Endodermal cell (in vitro differentiated cells): ENCODE results near the gene GABRB3. TPM values are rescaled to one million over a fixed set of nuclear protein-coding genes. Genes with fewer than 3 reads are reported as not detected.

Experiments used
- DNase-seq: peaks from one replicate; pipeline ENCODE4 v3.0.0-alpha.2; 2017
- H3K27ac ChIP-seq: 2 replicates; pipeline ENCODE4 v1.5.1; 2013; ENCODE audit warnings: mild to moderate bottlenecking, low read depth, low read length, moderate library complexity
- H3K27me3 ChIP-seq: 2 replicates; pipeline ENCODE4 v1.6.1; 2013; ENCODE audit warnings: mild to moderate bottlenecking, low read length, moderate library complexity; ENCODE audit not compliant: insufficient read depth, control insufficient read depth, poor library complexity, severe bottlenecking
- H3K36me3 ChIP-seq: 2 replicates; pipeline ENCODE4 v1.7.0; 2013; ENCODE audit warnings: mild to moderate bottlenecking, low read length, moderate library complexity; ENCODE audit not compliant: control insufficient read depth, insufficient read depth
- H3K4me1 ChIP-seq: one replicate; pipeline ENCODE4 v1.7.0; 2013; ENCODE audit warnings: low read length; ENCODE audit not compliant: control insufficient read depth, insufficient read depth
- H3K4me3 ChIP-seq: 2 replicates; pipeline ENCODE4 v1.5.1; 2013; ENCODE audit warnings: mild to moderate bottlenecking, low read length, moderate library complexity
- H3K9ac ChIP-seq: 2 replicates; pipeline ENCODE4 v1.6.1; 2013; ENCODE audit warnings: mild to moderate bottlenecking, low read length, moderate library complexity; ENCODE audit not compliant: poor library complexity, severe bottlenecking; ENCODE audit errors: extremely low read depth
- H3K9me3 ChIP-seq: 2 replicates; pipeline ENCODE4 v1.6.1; 2013; ENCODE audit warnings: mild to moderate bottlenecking, low read length, moderate library complexity; ENCODE audit not compliant: control insufficient read depth
- H3K27ac Mint-ChIP-seq: 2 replicates; pipeline ENCODE4 v1.8.0; 2020; ENCODE audit warnings: mixed read lengths
- H3K27me3 Mint-ChIP-seq: 2 replicates; pipeline ENCODE4 v1.8.0; 2021; ENCODE audit warnings: mild to moderate bottlenecking, mixed read lengths; ENCODE audit not compliant: insufficient read depth
- H3K36me3 Mint-ChIP-seq: 2 replicates; pipeline ENCODE4 v1.8.0; 2020; ENCODE audit warnings: low read depth, mixed read lengths
- H3K4me1 Mint-ChIP-seq: 2 replicates; pipeline ENCODE4 v1.8.0; 2020; ENCODE audit warnings: mixed read lengths
- H3K4me3 Mint-ChIP-seq: 2 replicates; pipeline ENCODE4 v1.8.0; 2020; ENCODE audit warnings: mild to moderate bottlenecking, moderate library complexity, mixed read lengths
- H3K9me3 Mint-ChIP-seq: 2 replicates; pipeline ENCODE4 v1.8.0; 2020; ENCODE audit warnings: mild to moderate bottlenecking, mixed read lengths
- WGBS, 2 experiments: methylation state at CpG; one replicate each; pipeline versions ENCODE4 v1.1.5 to v1.1.7; 2013; ENCODE audit warnings: missing lambda C conversion rate in 2 of 2, mixed read lengths in 1 of 2; ENCODE audit not compliant: insufficient coverage in 1 of 2, insufficient read length in 1 of 2; 5-methylcytosine and 5-hydroxymethylcytosine counted together
- total RNA-seq, 2 donors: library from RNA; stranded (reverse); fragmentation: NEBNext Ultra II Directional in 1 of 2; extraction: Animal tissue kit (Norgen Biotek cat#: 25700) in 1 of 2; gene quantifications; 2 replicates in 1 of 2; 3 replicates in 1 of 2; pipeline ENCODE4 v1.2.1, GENCODE V29; 2021
- TF ChIP-seq, protein P1 (sequence below): fragments of 200-600 bp; sonication (generic); conservative IDR thresholded peaks from 2 replicates; pipeline ENCODE4 v1.5.0; 2021; ENCODE audit warnings: antibody characterized with exemption, mild to moderate bottlenecking

The GABRB3 gene
- total RNA-seq, 2 donors from 2014 or later, result 81.8 to 122 TPM

DNA sequence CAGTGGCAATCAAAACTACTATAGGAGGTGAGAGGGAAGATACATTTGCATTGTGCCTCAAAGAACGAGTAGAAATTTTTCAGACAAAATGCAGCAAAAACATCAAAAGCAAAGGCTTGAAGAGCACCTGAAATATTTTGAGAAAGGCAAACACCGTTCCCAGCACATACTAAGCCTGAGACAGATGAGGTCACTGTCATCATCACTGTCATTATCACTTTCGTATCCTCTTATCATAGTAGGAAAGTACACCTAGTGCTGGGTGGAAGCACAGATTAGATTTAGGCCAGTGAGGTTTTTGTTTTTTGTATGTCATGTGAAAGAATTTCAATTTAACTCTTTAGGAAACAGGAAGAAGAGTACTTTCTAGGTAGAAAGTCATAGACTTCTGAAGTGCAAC lies 222.0 kb downstream of the GABRB3 start:
- Mint-ChIP-seq H3K36me3 (peaks cover 70% of the 10 kb centered on the region), H3K27me3 (no peaks in the 10 kb centered on the region), H3K4me3 (no peak overlapping the region), H3K4me1 (peaks cover 10% of the 10 kb centered on the region), H3K9me3 (no peaks in the 10 kb centered on the region), H3K27ac (no peak overlapping the region)
- H3K27ac ChIP-seq, result no peak overlapping the region
- DNase-seq, result no peak
- no peak overlapping the region for H3K9ac ChIP-seq
- WGBS, 2 experiments, result 78 to 100% methylated on average over 2 to 3 of the region's 3 CpGs
- H3K27me3 ChIP-seq, result no peaks in the 10 kb centered on the region
- H3K4me3 ChIP-seq, result no peak overlapping the region
- no peaks in the 10 kb centered on the region for H3K9me3 ChIP-seq
- H3K4me1 ChIP-seq, result no peaks in the 10 kb centered on the region
- peaks cover 57% of the 10 kb centered on the region for H3K36me3 ChIP-seq
- TF ChIP-seq, protein P1, sequence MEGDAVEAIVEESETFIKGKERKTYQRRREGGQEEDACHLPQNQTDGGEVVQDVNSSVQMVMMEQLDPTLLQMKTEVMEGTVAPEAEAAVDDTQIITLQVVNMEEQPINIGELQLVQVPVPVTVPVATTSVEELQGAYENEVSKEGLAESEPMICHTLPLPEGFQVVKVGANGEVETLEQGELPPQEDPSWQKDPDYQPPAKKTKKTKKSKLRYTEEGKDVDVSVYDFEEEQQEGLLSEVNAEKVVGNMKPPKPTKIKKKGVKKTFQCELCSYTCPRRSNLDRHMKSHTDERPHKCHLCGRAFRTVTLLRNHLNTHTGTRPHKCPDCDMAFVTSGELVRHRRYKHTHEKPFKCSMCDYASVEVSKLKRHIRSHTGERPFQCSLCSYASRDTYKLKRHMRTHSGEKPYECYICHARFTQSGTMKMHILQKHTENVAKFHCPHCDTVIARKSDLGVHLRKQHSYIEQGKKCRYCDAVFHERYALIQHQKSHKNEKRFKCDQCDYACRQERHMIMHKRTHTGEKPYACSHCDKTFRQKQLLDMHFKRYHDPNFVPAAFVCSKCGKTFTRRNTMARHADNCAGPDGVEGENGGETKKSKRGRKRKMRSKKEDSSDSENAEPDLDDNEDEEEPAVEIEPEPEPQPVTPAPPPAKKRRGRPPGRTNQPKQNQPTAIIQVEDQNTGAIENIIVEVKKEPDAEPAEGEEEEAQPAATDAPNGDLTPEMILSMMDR, result no peak

DNA sequence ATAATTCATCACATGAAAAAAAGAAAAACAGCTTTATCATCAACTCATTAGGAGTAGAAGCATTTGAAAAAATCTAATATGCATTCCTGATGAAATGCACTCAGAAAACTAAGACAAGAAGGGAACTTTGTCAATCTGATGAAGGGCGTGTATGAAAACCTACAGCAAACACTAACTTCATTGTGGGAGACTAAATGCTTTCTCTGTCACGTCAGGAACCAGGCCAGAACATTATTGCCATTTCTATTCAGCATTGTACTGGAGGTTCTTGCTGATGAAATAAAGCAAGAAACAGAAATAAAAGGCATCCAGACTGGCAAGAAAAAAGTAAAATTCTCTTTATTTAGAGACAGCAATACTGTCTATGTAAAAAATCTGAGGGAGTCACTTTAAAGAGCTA lies 235.2 kb downstream of the GABRB3 start:
- H3K4me1 Mint-ChIP-seq, result peaks cover 6% of the 10 kb centered on the region
- peaks cover 56% of the 10 kb centered on the region for H3K36me3 Mint-ChIP-seq
- H3K9ac ChIP-seq, result no peak overlapping the region
- DNase-seq, result no peak
- H3K36me3 ChIP-seq, result peaks cover 12% of the 10 kb centered on the region
- H3K4me1 ChIP-seq, result no peaks in the 10 kb centered on the region
- H3K4me3 ChIP-seq, result no peak overlapping the region
- TF ChIP-seq, protein P1, result no peak
- H3K27me3 Mint-ChIP-seq, result no peaks in the 10 kb centered on the region
- H3K4me3 Mint-ChIP-seq, result no peak overlapping the region
- no peaks in the 10 kb centered on the region for H3K27me3 ChIP-seq
- peaks cover 3% of the 10 kb centered on the region for H3K9me3 ChIP-seq
- 94% methylated on average over 2 of the region's 2 CpGs; no CpG with 5 or more reads in 1 of the 2 experiments for WGBS, 2 experiments
- H3K27ac ChIP-seq, result no peak overlapping the region
- H3K27ac Mint-ChIP-seq, result no peak overlapping the region
- peaks cover 38% of the 10 kb centered on the region for H3K9me3 Mint-ChIP-seq

DNA sequence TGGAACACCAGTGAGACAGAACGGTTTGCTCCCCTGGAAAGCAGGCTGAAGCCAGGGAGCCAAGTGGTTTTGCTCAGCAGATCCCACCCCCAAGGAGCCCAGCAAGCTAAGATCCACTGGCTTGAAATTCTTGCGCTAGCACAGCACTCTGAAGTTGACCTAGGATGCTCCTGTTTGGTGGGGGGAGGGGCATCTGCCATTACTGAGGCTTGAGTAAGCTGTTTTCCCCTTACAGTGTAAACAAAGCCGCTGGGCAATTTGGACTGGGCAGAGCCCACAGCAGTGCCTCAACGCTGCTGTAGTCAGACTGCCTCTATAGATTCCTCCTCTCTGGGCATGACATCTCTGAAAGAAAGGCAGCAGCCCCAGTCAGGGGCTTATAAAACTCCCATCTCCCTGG lies 241.4 kb downstream of the GABRB3 start:
- peaks cover 65% of the 10 kb centered on the region for H3K36me3 Mint-ChIP-seq
- Histone ChIP-seq H3K27me3 (no peaks in the 10 kb centered on the region), H3K4me1 (no peaks in the 10 kb centered on the region), H3K9me3 (no peaks in the 10 kb centered on the region), H3K36me3 (peaks cover 8% of the 10 kb centered on the region), H3K9ac (no peak overlapping the region), H3K4me3 (no peak overlapping the region), H3K27ac (no peak overlapping the region)
- H3K4me3 Mint-ChIP-seq, result no peak overlapping the region
- H3K4me1 Mint-ChIP-seq, result no peaks in the 10 kb centered on the region
- H3K9me3 Mint-ChIP-seq, result peaks cover 38% of the 10 kb centered on the region
- TF ChIP-seq, protein P1, result no peak
- 85 to 91% methylated on average over 4 of the region's 4 CpGs for WGBS, 2 experiments
- H3K27me3 Mint-ChIP-seq, result no peaks in the 10 kb centered on the region
- H3K27ac Mint-ChIP-seq, result no peak overlapping the region
- DNase-seq, result no peak
